GM21723 (cell line): ENCODE measurements around the gene OS9.
"Not testable (repeated sequence)": the region's sequence is repeated elsewhere in the genome, so short reads cannot be mapped to it uniquely, and the experiment has no call there.

Experiments used
- ATAC-seq: cut with Tn5 transposase; IDR thresholded peaks from one replicate; pipeline ENCODE4 v1.9.1; 2021; ENCODE audit warnings: mild to moderate bottlenecking, moderate library complexity; ENCODE audit not compliant: unreplicated experiment

Gene OS9

DNA sequence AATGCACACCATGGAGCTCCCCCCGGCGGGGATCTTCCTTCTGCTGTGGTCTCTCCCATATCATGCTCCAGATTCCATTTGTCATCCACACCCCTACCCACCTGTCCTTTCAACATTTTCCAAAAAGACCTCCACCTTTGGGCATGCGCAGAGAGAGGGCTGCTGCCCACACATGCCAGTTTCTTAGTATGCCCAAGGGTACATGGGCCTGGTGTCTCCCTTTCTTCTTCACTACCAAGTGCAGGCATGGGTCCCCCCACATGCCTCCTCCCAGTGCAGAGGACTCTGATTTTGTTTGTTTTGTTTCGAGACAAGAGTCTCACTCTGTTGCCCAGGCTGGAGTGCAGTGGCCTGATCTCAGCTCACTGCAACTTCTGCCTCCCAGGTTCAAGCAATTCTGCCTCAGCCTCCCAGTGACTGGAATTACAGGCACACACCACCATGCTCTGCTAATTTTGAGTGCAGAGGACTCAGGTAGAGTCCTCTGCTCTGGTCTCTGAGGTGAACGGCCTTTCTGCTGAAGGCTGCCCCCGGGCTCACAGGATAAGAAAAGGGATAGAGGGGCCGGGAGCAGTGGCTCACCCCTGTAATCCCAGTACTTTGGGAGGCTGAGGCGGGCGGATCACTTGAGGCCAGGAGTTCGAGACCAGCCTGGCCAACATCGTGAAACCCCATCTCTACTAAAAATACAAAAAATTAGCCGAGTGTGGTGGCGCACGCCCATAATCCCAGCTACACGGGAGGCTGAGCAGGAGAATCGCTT lies 28.1 kb downstream of the OS9 start:
- ATAC-seq: not testable (repeated sequence)

GRCh38 chr12:57722716-57723629 lies 29.0 kb downstream of the OS9 start:
- ATAC-seq: no peak

DNA sequence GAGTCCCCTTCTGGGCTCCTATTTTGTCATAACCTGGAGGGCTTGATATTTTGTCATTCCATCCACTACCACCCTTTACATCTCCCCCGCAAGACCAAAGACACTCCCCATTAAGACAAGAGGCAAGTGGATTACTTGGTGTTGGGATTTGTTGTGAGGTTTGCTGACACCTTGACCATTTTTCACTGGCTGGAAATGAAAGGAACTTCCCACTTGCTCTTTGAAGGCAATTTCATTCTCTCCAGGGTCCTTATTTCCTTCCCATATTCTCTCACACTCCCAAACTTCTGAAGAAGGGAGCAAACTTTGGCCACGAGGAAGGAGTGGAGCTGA lies 29.7 kb downstream of the OS9 start:
- no peak for ATAC-seq

GRCh38 chr12:57724003-57724935 lies 30.3 kb downstream of the OS9 start:
- ATAC-seq: no peak

DNA sequence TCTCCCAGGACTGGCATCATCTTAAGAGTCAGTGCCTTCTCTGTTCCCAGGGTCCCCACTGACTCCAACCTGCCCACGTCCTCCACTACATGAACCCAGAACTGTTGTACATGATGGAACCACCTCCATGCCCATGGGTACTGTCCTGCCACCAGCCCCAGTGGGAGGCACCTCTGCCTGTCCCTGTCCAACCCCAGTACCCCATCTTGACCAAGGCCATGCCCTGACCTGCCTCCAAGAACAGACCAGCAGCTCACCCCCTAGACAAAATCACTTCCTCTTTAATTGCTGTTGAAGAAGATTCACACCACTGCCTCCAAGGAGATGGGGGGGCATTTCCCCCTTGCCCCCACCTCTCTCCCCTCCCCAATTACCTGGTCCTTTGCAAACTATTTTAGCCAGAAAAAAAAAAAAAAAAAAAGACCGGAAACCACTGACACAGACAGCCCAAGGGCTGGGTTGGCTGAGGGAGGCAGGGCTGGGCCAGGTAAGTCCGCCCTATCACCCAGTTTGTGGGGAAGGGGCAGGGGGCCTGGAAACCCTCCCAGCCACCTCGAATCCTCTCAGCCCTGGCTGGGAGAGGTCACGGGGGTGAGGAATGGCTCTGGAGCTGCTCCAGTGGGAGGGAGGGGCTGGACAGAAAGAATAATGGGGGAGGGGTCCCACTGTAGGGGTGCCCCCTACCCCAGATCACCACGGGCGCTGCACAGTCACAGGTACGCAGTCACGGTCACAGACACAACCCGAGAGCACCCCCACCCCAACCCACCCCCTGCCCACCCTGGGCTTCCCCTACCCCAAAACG lies 31.2 kb downstream of the OS9 start:
- ATAC-seq: no peak

- ATAC-seq: no peak
Measured at GRCh38 chr12:57725851-57726150, 31.9 kb downstream of the OS9 start.

GRCh38 chr12:57726151-57726883 lies 32.4 kb downstream of the OS9 start:
- no peak for ATAC-seq

- ATAC-seq: no peak
Measured at GRCh38 chr12:57726884-57727757, 33.2 kb downstream of the OS9 start.

- no peak for ATAC-seq
Measured at GRCh38 chr12:57727758-57728395, 33.9 kb downstream of the OS9 start.

- no peak for ATAC-seq
Measured at GRCh38 chr12:57729321-57729844, 35.5 kb downstream of the OS9 start.

DNA sequence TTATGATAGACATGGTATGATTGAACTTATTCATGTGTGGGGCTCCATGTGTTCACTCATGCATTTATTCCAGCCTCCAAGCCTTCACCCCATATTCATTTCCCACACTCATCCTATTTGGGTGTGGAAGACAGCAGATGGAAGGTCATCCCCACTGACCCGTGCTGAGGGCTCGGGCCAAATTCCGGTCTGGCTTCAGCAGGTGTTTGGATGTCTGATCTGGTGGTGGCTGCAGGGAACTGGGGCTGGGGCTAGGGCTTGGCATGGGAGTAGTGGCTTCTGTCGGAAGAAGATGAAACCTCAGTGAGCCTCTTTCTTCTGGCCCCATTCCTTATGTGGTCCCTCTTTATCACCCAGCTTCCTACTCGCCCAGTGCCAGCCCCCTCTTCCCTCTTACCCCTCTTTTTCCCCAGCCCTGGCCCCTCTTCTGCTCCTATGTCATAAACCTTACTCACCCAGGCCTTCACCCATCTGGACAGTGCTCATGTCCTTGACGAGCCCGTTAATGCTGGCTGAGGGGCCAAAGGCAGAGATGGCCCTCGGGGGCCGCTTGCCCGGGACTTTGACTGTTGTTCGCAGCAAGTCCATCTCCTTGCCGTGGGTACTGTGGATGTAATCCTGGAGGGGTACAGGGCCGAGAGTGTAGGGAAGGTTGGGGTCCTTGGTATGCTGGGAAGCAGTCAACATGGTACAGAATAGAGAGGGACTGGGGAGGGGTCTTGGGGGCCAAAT lies 36.6 kb downstream of the OS9 start:
- no peak for ATAC-seq

GRCh38 chr12:57731411-57732080 lies 37.6 kb downstream of the OS9 start:
- no peak for ATAC-seq

DNA sequence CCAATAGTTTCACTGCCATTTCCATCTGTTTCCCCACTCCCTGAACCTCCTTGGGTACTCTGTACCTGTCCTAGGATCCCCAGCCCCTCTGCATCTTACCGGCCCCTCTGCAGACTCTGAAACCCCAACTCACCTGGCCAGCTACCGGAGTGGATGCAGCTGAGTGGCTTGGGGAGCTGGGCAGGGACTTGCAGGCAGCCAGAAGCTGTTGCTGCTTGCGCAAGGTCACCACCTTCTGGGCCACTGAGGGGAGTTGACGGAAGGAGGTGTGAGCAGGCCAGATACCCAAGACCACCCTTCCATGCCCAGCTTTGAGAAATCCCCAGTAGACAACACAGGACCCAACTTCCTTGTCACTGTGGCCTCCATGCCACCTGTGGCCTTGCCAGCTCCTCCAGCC lies 38.3 kb downstream of the OS9 start:
- ATAC-seq: no peak

DNA sequence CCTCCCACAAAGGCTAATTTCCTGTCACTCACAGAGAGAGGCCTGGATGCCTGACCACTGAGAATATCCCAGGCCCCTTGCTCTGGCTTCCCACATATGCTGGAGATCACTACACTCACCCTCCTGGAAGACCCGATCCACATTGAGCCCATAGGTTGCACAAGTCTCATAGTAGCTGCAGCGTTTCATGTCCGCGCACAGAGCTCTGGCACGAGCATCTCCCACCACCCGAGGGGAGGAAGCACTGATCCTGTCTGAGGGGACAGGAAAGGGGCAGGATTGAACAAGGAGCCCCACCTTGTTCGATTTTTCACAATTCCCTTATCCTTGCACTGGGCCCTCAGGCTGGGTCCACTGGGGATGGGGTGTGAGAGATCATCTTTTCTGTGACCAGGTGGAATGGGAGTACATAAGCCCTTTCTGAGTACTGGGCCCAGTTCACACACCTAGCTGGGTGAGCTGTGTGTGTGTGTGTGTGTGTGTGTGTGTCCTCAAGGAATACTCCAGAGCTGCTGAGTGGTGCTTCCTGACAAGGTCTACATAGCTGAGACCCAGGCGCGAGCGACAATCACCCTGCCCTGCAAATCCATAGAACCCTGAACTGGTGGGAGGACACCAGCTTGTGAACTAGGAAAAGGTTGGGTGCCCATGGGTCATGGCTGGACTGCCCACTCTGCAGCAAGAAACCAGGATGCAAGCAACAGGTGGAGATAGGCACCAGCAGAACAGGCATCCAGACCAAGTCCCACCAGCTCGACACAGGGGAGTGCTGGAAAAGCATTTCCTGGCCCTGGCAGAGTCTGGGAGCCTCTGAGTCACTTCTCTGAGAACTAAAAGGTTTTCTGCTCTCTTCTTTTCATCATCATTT lies 39.0 kb downstream of the OS9 start:
- no peak for ATAC-seq

DNA sequence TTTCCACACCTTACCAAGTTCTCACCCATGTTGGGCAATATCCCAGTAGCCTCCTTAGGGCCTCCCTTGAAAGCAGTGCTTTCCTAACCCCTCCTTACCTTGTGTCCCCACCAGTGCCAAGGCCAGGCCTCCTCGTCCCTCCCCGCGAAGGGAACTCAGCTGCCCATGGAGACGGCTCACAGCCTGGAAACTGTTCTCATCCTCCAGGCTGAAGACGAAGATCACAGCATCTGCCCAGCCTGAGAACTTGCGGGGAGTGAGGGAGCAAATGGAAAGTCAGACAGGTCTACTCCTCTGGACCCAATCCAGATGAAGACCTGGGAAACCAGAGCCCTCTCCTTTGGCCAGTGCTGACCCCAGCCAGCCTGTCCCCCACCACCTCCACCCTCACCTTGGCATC lies 40.0 kb downstream of the OS9 start:
- ATAC-seq: no peak

GRCh38 chr12:57734591-57734990 lies 40.7 kb downstream of the OS9 start:
- no peak for ATAC-seq
